Measurements from ENCODE around the gene OTOF. TPM values are rescaled to one million over a fixed set of nuclear protein-coding genes. Genes with fewer than 3 reads are reported as not detected.

The OTOF gene
- total RNA-seq, 1 donor from 2014 or later, result 0.36 TPM

GRCh38 chr2:26471766-26472706 is 5.9 kb downstream of the OTOF start:
- H3K79me2 ChIP-seq (ENCODE audit: low read depth), result no peaks in the 10 kb centered on the region
- Mint-ChIP-seq H3K27ac (peak overlapping the region; percentile 58), H3K9me3 (peaks cover 14% of the 10 kb centered on the region), H3K27me3 (ENCODE audit: insufficient read depth, low read depth) (peaks cover 8% of the 10 kb centered on the region), H3K36me3 (no peaks in the 10 kb centered on the region), H3K4me3 (peak overlapping the region; percentile 58), H3K4me1 (peaks cover 5% of the 10 kb centered on the region)
- no peak overlapping the region for H3K27ac ChIP-seq
- peaks cover 2% of the 10 kb centered on the region for H3K4me1 ChIP-seq
- no peaks in the 10 kb centered on the region for H3K36me3 ChIP-seq
- DNase-seq (ENCODE audit: low spot score), result no peak
- H2AFZ ChIP-seq (replicated peaks), result no peak overlapping the region
- H3K9me3 ChIP-seq (ENCODE audit: low read depth), result no peaks in the 10 kb centered on the region
- no peaks in the 10 kb centered on the region for H3K27me3 ChIP-seq
- H3K4me2 ChIP-seq, result no peak overlapping the region
- no peak overlapping the region for H3K9ac ChIP-seq
- no peak overlapping the region for H3K4me3 ChIP-seq
- no peaks in the 10 kb centered on the region for H4K20me1 ChIP-seq (ENCODE audit: low read depth)
- H3F3A ChIP-seq (ENCODE audit: low read depth), result peaks cover 11% of the 10 kb centered on the region
- TF ChIP-seq CTCF (IDR thresholded peaks at IDR 0.05) (peak; percentile 8), EZH2 (IDR thresholded peaks at IDR 0.05) (no peak)

- H3K27ac ChIP-seq, result no peak overlapping the region
- H3K9me3 ChIP-seq (ENCODE audit: low read depth), result no peaks in the 10 kb centered on the region
- H4K20me1 ChIP-seq (ENCODE audit: low read depth), result no peaks in the 10 kb centered on the region
- Mint-ChIP-seq H3K36me3 (no peaks in the 10 kb centered on the region), H3K4me1 (peaks cover 5% of the 10 kb centered on the region), H3K4me3 (no peak overlapping the region), H3K27ac (peak overlapping the region; percentile 25), H3K27me3 (ENCODE audit: insufficient read depth, low read depth) (peaks cover 8% of the 10 kb centered on the region), H3K9me3 (peaks cover 14% of the 10 kb centered on the region)
- H3F3A ChIP-seq (ENCODE audit: low read depth), result peaks cover 11% of the 10 kb centered on the region
- H3K4me1 ChIP-seq, result no peaks in the 10 kb centered on the region
- no peaks in the 10 kb centered on the region for H3K79me2 ChIP-seq (ENCODE audit: low read depth)
- H3K4me3 ChIP-seq, result no peak overlapping the region
- no peak overlapping the region for H2AFZ ChIP-seq (replicated peaks)
- H3K36me3 ChIP-seq, result no peaks in the 10 kb centered on the region
- peak; percentile 38 for DNase-seq (ENCODE audit: low spot score)
- no peaks in the 10 kb centered on the region for H3K27me3 ChIP-seq
- no peak overlapping the region for H3K9ac ChIP-seq
- TF ChIP-seq EZH2 (IDR thresholded peaks at IDR 0.05), result no peak
- peak; percentile 39 for TF ChIP-seq CTCF (IDR thresholded peaks at IDR 0.05)
- no peak overlapping the region for H3K4me2 ChIP-seq
Observed at GRCh38 chr2:26471289-26471688, 6.6 kb downstream of the OTOF start.

- peaks cover 14% of the 10 kb centered on the region for H3K9me3 Mint-ChIP-seq
Observed at GRCh38 chr2:26470601-26471260, 7.2 kb downstream of the OTOF start.

More at GRCh38 chr2:26470601-26471260, 7.2 kb downstream of the OTOF start:
- Mint-ChIP-seq H3K27me3 (ENCODE audit: insufficient read depth, low read depth) (peaks cover 11% of the 10 kb centered on the region), H3K27ac (no peak overlapping the region), H3K36me3 (no peaks in the 10 kb centered on the region), H3K4me1 (peaks cover 5% of the 10 kb centered on the region), H3K4me3 (no peak overlapping the region)
- no peak for DNase-seq (ENCODE audit: low spot score)
- Histone ChIP-seq H3K36me3 (no peaks in the 10 kb centered on the region), H3F3A (ENCODE audit: low read depth) (peaks cover 11% of the 10 kb centered on the region), H4K20me1 (ENCODE audit: low read depth) (no peaks in the 10 kb centered on the region), H3K27ac (no peak overlapping the region), H3K4me3 (no peak overlapping the region), H3K4me2 (no peak overlapping the region), H3K27me3 (no peaks in the 10 kb centered on the region), H3K4me1 (no peaks in the 10 kb centered on the region), H3K79me2 (ENCODE audit: low read depth) (no peaks in the 10 kb centered on the region), H3K9me3 (ENCODE audit: low read depth) (no peaks in the 10 kb centered on the region), H2AFZ (replicated peaks) (no peak overlapping the region), H3K9ac (no peak overlapping the region)
- TF ChIP-seq EZH2 (IDR thresholded peaks at IDR 0.05), result no peak
- TF ChIP-seq CTCF (IDR thresholded peaks at IDR 0.05), result no peak
- no peak for TF ChIP-seq EZH2phosphoT487 (IDR thresholded peaks at IDR 0.05)

Measured in neural progenitor cell (in vitro differentiated cells).